GM13977 (cell line): ENCODE data around the gene ANLN.
"Not testable (repeated sequence)": the region's sequence is repeated elsewhere in the genome, so short reads cannot be mapped to it uniquely, and the experiment has no call there.

Experiments
- DNase-seq: peaks from one replicate; pipeline ENCODE4 v3.0.0; 2012; ENCODE audit warnings: low spot score
- in situ Hi-C: fragments of 300-500 bp; cut with MboI; formaldehyde crosslinking; loops from one replicate; pipeline ENCODE4 v1.12.0; 2022; ENCODE audit warnings: low sequenced_read_pairs, low pct_unique_long_range_greater_than_20kb, mixed read lengths, inconsistent platforms; ENCODE audit not compliant: unreplicated experiment
- TF ChIP-seq, protein P1 (sequence below): IDR thresholded peaks from 2 replicates; pipeline ENCODE4 v1.5.1; 2012; ENCODE audit warnings: mild to moderate bottlenecking, control low read depth; ENCODE audit not compliant: insufficient read depth; ENCODE audit errors: extremely low read depth, missing control alignments

The ANLN gene

GRCh38 chr7:36460811-36461429 is 71.3 kb downstream of the ANLN start:
- in situ Hi-C loops: no loop called here
- no peak for DNase-seq
- TF ChIP-seq, protein P1, sequence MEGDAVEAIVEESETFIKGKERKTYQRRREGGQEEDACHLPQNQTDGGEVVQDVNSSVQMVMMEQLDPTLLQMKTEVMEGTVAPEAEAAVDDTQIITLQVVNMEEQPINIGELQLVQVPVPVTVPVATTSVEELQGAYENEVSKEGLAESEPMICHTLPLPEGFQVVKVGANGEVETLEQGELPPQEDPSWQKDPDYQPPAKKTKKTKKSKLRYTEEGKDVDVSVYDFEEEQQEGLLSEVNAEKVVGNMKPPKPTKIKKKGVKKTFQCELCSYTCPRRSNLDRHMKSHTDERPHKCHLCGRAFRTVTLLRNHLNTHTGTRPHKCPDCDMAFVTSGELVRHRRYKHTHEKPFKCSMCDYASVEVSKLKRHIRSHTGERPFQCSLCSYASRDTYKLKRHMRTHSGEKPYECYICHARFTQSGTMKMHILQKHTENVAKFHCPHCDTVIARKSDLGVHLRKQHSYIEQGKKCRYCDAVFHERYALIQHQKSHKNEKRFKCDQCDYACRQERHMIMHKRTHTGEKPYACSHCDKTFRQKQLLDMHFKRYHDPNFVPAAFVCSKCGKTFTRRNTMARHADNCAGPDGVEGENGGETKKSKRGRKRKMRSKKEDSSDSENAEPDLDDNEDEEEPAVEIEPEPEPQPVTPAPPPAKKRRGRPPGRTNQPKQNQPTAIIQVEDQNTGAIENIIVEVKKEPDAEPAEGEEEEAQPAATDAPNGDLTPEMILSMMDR: no peak

- no peak for DNase-seq
- TF ChIP-seq, protein P1: no peak
- in situ Hi-C loops: no loop called here
Measured at GRCh38 chr7:36462551-36463137, 73.0 kb downstream of the ANLN start.

DNA sequence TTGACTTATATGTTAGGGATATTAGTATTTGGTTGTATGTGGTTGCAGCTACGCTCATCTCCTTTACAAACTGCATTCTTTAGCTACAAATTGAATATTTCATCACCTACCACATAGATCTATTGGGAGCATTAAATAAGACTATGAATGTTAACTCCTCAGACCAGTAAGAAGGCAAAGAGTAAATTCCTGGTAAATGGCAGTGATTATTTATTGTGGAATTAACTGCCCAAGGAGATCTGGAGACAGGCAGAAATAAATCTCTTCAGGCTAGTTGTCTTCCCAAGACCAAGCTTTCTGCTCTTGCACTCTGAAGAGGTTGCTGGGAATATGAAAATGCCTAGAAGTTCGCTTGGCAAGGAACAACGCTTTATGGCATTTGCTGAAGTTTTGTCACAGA is 74.6 kb downstream of the ANLN start:
- no peak for DNase-seq
- TF ChIP-seq, protein P1: no peak
- in situ Hi-C loops: no loop called here

- in situ Hi-C loops: not testable (repeated sequence)
Measured at GRCh38 chr7:36466001-36466400, 76.3 kb downstream of the ANLN start.

GRCh38 chr7:36468370-36469101 is 78.9 kb downstream of the ANLN start:
- in situ Hi-C loops: no loop called here
- TF ChIP-seq, protein P1: no peak
- DNase-seq: no peak

More at GRCh38 chr7:36466001-36466400, 76.3 kb downstream of the ANLN start:
- not testable (repeated sequence) for DNase-seq

DNA sequence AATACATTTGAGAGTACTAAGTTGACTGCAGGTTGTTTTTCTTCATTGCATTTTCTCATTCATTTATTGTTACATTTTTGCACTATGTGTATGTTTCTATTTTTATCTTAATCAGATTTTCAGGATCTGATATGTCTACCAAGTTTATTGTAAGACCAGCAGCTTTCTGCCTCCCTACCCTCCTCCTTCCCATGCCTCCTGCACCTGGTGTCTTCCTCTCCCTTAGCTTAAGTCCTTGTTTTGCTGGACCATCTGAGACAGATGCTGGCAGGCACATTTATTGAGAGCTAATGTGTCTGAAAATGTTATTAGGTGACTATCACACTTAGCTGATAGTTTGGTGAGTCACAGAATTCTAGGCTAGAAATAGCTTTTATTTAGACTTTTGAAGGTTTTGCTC is 79.6 kb downstream of the ANLN start:
- DNase-seq: no peak
- in situ Hi-C loops: no loop called here
- TF ChIP-seq, protein P1: no peak

GRCh38 chr7:36472141-36472729 is 82.6 kb downstream of the ANLN start:
- in situ Hi-C loops: no loop called here
- DNase-seq: no peak
- TF ChIP-seq, protein P1: no peak
